ENCODE measurements around the gene VPS13A. TPM values are rescaled to one million over a fixed set of nuclear protein-coding genes. Genes with fewer than 3 reads are reported as not detected.

VPS13A gene
- total and polyA plus RNA-seq, 9 of the 15 experiments (the other 6 are each of a cell fraction or from before 2014, with no cell fraction given), result 5.6 to 29.9 (median 14.7) TPM

- peaks cover 17% of the 10 kb centered on the region for H3K36me3 ChIP-seq (ENCODE audit: control insufficient read depth, insufficient read depth, low read length)
- ChIA-PET CTCF (ENCODE audit: low intra/inter-chr PET ratio) (no interaction called here), POLR2A (no interaction called here)
- no TSS peak for BruUV-seq (replicated peaks)
- H3K4me1 ChIP-seq (replicated peaks in 1 of 2; ENCODE audit: control insufficient read depth in 2 of 2, insufficient read depth in 2 of 2, low read length in 2 of 2), result no peaks in the 10 kb centered on the region
- no peaks in the 10 kb centered on the region for H3K79me2 ChIP-seq (ENCODE audit: control insufficient read depth, insufficient read depth, low read length)
- H3K4me2 ChIP-seq (ENCODE audit: insufficient read depth, low read length), result no peak overlapping the region
- H3K9me1 ChIP-seq (ENCODE audit: control insufficient read depth, insufficient read depth, low read length), result no peaks in the 10 kb centered on the region
- H3K4me3 ChIP-seq, result no peak overlapping the region
- 93% methylated on average over 3 of the region's 3 CpGs for WGBS (ENCODE audit: insufficient coverage, low coverage, missing lambda C conversion rate)
- no peak overlapping the region for H2AFZ ChIP-seq (ENCODE audit: low read depth, low read length)
- H3K9ac ChIP-seq (ENCODE audit: insufficient read depth in 1 of 2, low read depth in 2 of 2, low read length in 2 of 2), result no peak overlapping the region
- no peaks in the 10 kb centered on the region for H4K20me1 ChIP-seq (replicated peaks; ENCODE audit: control insufficient read depth, insufficient read depth, low read length)
- in situ Hi-C loops (cut with MboI) (no loop called here), intact Hi-C loops (cut with micrococcal nuclease) (no loop called here)
- ATAC-seq (no peak), FAIRE-seq (no peak), DNase-seq (ENCODE audit: extremely low read depth in 1 of 4, low spot score in 3 of 4) (no peak)
- no peak overlapping the region for H3K27ac ChIP-seq (ENCODE audit: extremely low read depth, low read depth, low read length)
- H3K9me3 ChIP-seq (replicated peaks; ENCODE audit: control insufficient read depth, insufficient read depth, low read depth, low read length), result no peaks in the 10 kb centered on the region
- no peaks in the 10 kb centered on the region for H3K27me3 ChIP-seq (ENCODE audit: control insufficient read depth in 2 of 2, insufficient read depth in 2 of 2, low read length in 2 of 2)
- no peak for TF ChIP-seq MBD1 (CRISPR knock-in tag; IDR thresholded peaks at IDR 0.05)
- no peak for TF ChIP-seq ZBTB2 (IDR thresholded peaks at IDR 0.05)
- no peak for TF ChIP-seq IFI16 (CRISPR knock-in tag; IDR thresholded peaks at IDR 0.05)
- no peak for TF ChIP-seq ZBTB8A (IDR thresholded peaks at IDR 0.05; ENCODE audit: partially characterized antibody)
- no peak for TF ChIP-seq MAFG (tag; conservative IDR thresholded peaks at IDR 0.05)
- no peak for TF ChIP-seq SREBF2 (CRISPR knock-in tag; IDR thresholded peaks at IDR 0.05)
- TF ChIP-seq HNRNPLL (IDR thresholded peaks at IDR 0.05; ENCODE audit: low read depth, low read length, poor library complexity, severe bottlenecking), result no peak
- no peak for TF ChIP-seq ZC3H11A (IDR thresholded peaks at IDR 0.05; ENCODE audit: low read depth, low read length)
- TF ChIP-seq THRB (CRISPR knock-in tag; conservative IDR thresholded peaks at IDR 0.05), result no peak
- TF ChIP-seq MXD1 (CRISPR knock-in tag; IDR thresholded peaks at IDR 0.05; ENCODE audit: borderline replicate concordance, poor library complexity, severe bottlenecking), result no peak
- no peak for TF ChIP-seq CREB3 (tag; conservative IDR thresholded peaks at IDR 0.05; ENCODE audit: low read depth)
- TF ChIP-seq ZNF445 (CRISPR knock-in tag; IDR thresholded peaks at IDR 0.05; ENCODE audit: low read depth), result no peak
- TF ChIP-seq ZNF696 (CRISPR knock-in tag; conservative IDR thresholded peaks at IDR 0.05), result no peak
- no peak for TF ChIP-seq TGIF2 (CRISPR knock-in tag; IDR thresholded peaks at IDR 0.05)
- no peak for TF ChIP-seq SAFB (IDR thresholded peaks at IDR 0.05; ENCODE audit: borderline replicate concordance, low read depth, low read length)
- no peak for TF ChIP-seq ZNF507 (tag; conservative IDR thresholded peaks at IDR 0.05)
- no peak for TF ChIP-seq TAF7 (tag; IDR thresholded peaks at IDR 0.05)
- TF ChIP-seq JUNB (CRISPR knock-in tag; conservative IDR thresholded peaks at IDR 0.05), result no peak
- no peak for TF ChIP-seq ZNF561 (CRISPR knock-in tag; conservative IDR thresholded peaks at IDR 0.05)
Measured at GRCh38 chr9:77276799-77277198, 99.5 kb downstream of the VPS13A start.

Measured in K562 (cell line).